ENCODE data around the gene KCNQ4. TPM values are rescaled to one million over a fixed set of nuclear protein-coding genes. Genes with fewer than 3 reads are reported as not detected.

Gene KCNQ4
- total RNA-seq, 1 experiment from 2014 or later = 1.4 TPM

DNA sequence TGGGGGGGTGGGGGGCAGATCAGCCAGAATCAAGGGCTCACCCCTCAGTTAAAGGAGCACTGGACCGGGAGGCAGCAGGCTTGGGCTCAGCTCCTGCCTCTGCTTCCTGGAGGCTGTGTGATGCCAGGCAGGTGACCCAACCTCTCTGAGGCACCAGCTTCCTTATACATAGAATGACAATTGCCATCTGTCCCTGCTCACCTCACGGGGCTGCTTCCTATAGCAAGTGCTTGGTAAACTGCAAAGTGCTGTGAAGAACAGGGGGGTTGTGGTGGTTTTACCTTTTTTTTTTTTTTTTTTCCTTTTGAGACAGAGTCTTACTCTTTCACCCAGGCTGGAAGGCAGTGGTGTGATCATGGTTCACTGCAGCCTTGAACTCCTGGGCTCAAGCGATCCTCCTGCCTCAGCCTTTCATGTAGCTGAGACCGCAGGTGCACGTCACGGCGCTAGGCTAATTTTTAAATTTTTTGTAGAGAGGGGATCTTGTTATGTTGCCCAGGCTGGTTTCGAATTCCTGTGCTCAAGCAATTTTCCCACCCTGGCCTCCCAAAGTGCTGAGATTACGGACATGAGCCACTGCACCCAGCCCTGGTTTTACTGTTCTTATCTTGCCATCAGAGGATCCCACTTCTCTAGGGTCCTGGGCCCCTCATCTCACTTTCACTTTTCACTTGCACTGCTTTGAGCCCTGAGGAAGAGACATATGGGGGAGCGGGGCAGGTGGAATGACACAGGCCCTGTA, 11.6 kb downstream of the KCNQ4 start:
- no peaks in the 10 kb centered on the region for H3K4me1 ChIP-seq (ENCODE audit: insufficient read depth, low read length)
- no peak overlapping the region for H2AFZ ChIP-seq (ENCODE audit: low read length)
- H3K23ac ChIP-seq (ENCODE audit: insufficient read length, low read depth, low read length) = no peak overlapping the region
- no peak overlapping the region for H3K18ac ChIP-seq (ENCODE audit: insufficient read length, low read depth, low read length)
- no peak overlapping the region for H2BK12ac ChIP-seq (ENCODE audit: insufficient read length, low read depth, low read length)
- H4K91ac ChIP-seq (ENCODE audit: insufficient read length, low read depth, low read length) = no peak overlapping the region
- H2BK120ac ChIP-seq (ENCODE audit: low read depth, low read length, poor library complexity, severe bottlenecking) = no peak overlapping the region
- no peak overlapping the region for H2BK15ac ChIP-seq (ENCODE audit: low read depth, low read length)
- no peaks in the 10 kb centered on the region for H3K79me1 ChIP-seq (ENCODE audit: insufficient read depth, low read depth, low read length, poor library complexity, severe bottlenecking)
- H4K5ac ChIP-seq (ENCODE audit: insufficient read length, low read depth, low read length) = no peak overlapping the region
- H3K9me3 Mint-ChIP-seq = no peaks in the 10 kb centered on the region
- H3K79me2 ChIP-seq (ENCODE audit: insufficient read depth, low read length) = no peaks in the 10 kb centered on the region
- H3K4me3 Mint-ChIP-seq = no peak overlapping the region
- H3K23me2 ChIP-seq (ENCODE audit: insufficient read length, low read depth, low read length, poor library complexity, severe bottlenecking) = no peaks in the 10 kb centered on the region
- H4K20me1 ChIP-seq (ENCODE audit: control insufficient read depth, insufficient read depth, insufficient read length) = no peaks in the 10 kb centered on the region
- no peaks in the 10 kb centered on the region for H3K9me3 ChIP-seq (ENCODE audit: control insufficient read depth, low read depth, low read length)
- no peak overlapping the region for H2BK5ac ChIP-seq (ENCODE audit: insufficient read length, low read length)
- no peak overlapping the region for H3K4me2 ChIP-seq (ENCODE audit: insufficient read depth, insufficient read length, low read length)
- no peak overlapping the region for H2AK5ac ChIP-seq (ENCODE audit: insufficient read length, low read length)
- H3K36me3 Mint-ChIP-seq (ENCODE audit: insufficient read depth in 1 of 3, low read depth in 3 of 3) = no peaks in the 10 kb centered on the region
- WGBS (ENCODE audit: extremely low coverage, insufficient read length, low lambda C conversion rate) = no CpG with 5 or more reads among the region's 10 CpGs
- no peak for DNase-seq
- H3K4ac ChIP-seq (ENCODE audit: low read depth, low read length) = no peak overlapping the region
- peaks cover 10% of the 10 kb centered on the region for H3K27me3 Mint-ChIP-seq (ENCODE audit: low read depth)
- H3T11ph ChIP-seq (ENCODE audit: low read length) = no peak overlapping the region
- no peak overlapping the region for H3K56ac ChIP-seq (ENCODE audit: insufficient read length, low read depth, low read length)
- peaks cover 14 to 40% of the 10 kb centered on the region in 2 experiments for H3K4me1 Mint-ChIP-seq
- H2BK20ac ChIP-seq (ENCODE audit: low read depth, low read length, poor library complexity, severe bottlenecking) = no peak overlapping the region
- H3K27me3 ChIP-seq (ENCODE audit: insufficient read depth, low read length) = no peaks in the 10 kb centered on the region
- no peak overlapping the region for H4K8ac ChIP-seq (replicated peaks; ENCODE audit: insufficient read length, low read depth, low read length)
- H3K27ac ChIP-seq (ENCODE audit: insufficient read length, low read depth, low read length) = no peak overlapping the region
- no peak overlapping the region for H3K14ac ChIP-seq (ENCODE audit: insufficient read depth, low read length)
- H3K9ac ChIP-seq (ENCODE audit: extremely low read depth, insufficient read length, low read length) = no peak overlapping the region
- peak overlapping the region in 1 of 3 experiments; percentile 50; a peak in 1 of 7 replicates for H3K27ac Mint-ChIP-seq
- TF ChIP-seq, protein P1, sequence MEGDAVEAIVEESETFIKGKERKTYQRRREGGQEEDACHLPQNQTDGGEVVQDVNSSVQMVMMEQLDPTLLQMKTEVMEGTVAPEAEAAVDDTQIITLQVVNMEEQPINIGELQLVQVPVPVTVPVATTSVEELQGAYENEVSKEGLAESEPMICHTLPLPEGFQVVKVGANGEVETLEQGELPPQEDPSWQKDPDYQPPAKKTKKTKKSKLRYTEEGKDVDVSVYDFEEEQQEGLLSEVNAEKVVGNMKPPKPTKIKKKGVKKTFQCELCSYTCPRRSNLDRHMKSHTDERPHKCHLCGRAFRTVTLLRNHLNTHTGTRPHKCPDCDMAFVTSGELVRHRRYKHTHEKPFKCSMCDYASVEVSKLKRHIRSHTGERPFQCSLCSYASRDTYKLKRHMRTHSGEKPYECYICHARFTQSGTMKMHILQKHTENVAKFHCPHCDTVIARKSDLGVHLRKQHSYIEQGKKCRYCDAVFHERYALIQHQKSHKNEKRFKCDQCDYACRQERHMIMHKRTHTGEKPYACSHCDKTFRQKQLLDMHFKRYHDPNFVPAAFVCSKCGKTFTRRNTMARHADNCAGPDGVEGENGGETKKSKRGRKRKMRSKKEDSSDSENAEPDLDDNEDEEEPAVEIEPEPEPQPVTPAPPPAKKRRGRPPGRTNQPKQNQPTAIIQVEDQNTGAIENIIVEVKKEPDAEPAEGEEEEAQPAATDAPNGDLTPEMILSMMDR (conservative IDR thresholded peaks at IDR 0.05) = no peak
